ENCODE measurements around the gene SOBP.

SOBP gene

GRCh38 chr6:107523794-107524193 lies 33.9 kb downstream of the SOBP start:
- no peak for DNase-seq (ENCODE audit: low read depth in 3 of 3)

- DNase-seq (ENCODE audit: low read depth in 3 of 3) = no peak
Observed at GRCh38 chr6:107524626-107525025, 34.7 kb downstream of the SOBP start.

- DNase-seq (ENCODE audit: low read depth in 3 of 3) = no peak
Observed at GRCh38 chr6:107531868-107532267, 42.0 kb downstream of the SOBP start.

GRCh38 chr6:107532706-107533105 lies 42.8 kb downstream of the SOBP start:
- no peak for DNase-seq (ENCODE audit: low read depth in 3 of 3)

GRCh38 chr6:107533415-107534059 lies 43.6 kb downstream of the SOBP start:
- DNase-seq (ENCODE audit: low read depth in 3 of 3) = no peak

DNA sequence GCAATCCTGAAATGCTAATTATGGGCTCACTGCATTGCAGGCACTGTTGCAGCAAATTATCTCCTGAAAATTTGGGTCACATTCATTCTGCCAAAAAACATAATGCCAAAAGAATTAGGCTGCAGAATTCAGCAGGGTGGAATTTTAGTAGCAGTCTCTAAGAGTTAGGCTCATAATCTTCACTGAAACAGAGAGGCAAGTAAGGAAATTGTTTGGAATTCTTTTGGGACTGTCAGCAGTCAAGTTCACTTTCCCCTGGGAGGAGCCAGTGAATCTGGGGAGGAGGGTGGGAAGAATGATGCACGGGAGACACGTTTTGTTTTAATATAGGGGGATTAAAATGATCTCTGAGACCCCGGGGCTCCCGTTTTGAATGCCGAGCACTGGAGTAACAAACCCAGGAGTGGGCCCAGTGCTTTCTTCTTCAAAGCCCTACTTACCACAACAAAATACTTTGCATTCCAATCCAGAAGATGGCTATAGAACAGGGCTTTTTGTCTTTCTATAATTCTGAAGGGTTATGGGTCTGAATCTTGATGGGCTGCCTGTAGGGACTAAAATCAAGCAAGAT lies 44.7 kb downstream of the SOBP start:
- no peak for DNase-seq (ENCODE audit: low read depth in 3 of 3)

GRCh38 chr6:107535626-107536025 lies 45.7 kb downstream of the SOBP start:
- no peak for DNase-seq (ENCODE audit: low read depth in 3 of 3)

DNA sequence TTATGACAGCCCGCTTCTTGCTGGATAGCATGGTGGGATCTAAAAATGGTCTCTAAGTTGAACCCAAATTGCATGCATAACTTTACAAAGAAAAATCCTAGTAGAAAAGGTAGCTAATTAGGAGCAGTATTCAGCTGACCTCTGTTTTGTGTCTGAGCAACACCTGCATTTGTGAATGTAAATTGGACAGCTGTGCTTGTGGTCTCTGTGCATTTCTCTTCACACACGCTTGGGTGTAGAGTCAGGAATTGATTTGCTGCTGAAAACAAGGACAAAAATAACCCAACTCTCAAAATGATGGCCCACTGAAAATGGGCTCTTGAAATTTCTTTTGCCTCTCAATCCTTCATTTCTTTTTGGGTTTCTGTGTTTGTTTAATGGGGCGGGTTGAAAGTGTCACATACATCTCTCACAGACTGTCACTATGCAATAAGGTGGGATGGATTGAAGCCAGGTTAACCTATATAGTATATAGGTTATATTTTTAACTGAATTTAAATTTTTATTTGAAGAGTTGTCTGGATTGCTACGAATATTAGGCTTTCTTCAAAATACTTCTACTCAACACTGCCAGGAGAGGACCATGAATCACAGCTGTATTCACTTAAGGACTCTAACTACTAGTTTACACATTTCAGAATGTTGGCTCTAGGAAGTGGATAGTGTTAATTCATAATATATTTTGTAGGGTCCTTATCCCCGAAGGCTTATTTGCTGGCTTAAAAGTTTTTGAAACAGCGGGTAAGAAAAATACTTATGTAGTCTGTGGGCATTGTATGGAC lies 46.5 kb downstream of the SOBP start:
- no peak for DNase-seq (ENCODE audit: low read depth in 3 of 3)

DNA sequence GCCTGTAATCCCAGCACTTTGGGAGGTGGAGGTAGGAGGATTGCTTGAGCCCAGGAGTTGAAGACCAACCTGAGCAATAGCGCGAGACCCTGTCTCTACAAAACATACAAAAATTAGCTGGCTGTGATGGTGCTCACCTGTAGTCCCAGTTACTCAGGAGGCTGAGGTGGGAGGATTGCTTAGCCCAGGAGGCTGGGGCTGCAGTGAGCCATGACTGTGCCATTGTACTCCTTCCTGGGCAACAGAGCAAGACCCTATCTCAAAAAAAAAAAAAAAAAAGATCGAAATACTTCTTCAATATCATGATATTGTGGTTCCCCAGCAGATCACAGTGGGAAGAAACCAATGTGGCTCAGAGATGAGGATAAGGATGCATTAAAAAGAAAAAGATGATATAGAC lies 47.6 kb downstream of the SOBP start:
- no peak for DNase-seq (ENCODE audit: low read depth in 3 of 3)

GRCh38 chr6:107538856-107539387 lies 49.0 kb downstream of the SOBP start:
- no peak for DNase-seq (ENCODE audit: low read depth in 3 of 3)

DNA sequence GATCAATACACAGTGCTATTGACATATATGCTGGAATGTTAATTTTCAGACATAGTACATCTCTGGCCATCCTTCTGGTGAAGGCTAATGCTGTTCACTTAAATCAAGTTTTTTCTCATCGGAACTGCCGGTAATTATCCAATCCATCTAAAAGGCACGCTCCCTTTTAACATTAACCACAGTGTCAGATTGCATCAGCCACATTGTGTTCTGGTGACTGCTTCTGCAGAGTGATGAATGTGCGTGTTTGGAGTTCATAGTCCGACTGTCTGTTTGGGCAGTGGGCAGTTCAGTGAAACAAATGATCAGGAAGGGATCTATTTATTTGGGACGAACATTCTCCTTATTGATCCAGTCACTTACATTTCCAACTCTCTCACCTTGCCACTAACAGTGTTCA lies 49.5 kb downstream of the SOBP start:
- DNase-seq (ENCODE audit: low read depth in 3 of 3) = no peak

GRCh38 chr6:107539849-107540464 lies 50.0 kb downstream of the SOBP start:
- DNase-seq (ENCODE audit: low read depth in 3 of 3) = no peak

DNA sequence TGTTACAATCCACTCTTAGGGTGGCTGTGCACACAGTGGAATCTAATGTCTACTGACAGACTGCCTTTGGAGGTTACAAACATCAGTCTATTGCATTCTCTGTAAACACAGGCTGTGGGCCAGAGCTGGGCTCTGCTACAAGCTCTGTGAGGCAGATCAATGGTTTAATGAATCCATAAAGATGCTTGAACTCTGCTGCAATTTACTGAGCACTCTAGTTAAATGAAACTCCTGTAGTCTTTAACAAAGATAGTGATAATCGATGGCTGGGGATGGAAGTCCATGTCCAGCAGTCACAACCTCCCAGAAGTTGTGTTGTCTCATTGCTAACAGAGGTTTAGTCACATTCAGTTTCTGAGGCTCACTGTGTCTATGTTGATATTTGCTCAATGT lies 50.5 kb downstream of the SOBP start:
- DNase-seq (ENCODE audit: low read depth in 3 of 3) = no peak

DNA sequence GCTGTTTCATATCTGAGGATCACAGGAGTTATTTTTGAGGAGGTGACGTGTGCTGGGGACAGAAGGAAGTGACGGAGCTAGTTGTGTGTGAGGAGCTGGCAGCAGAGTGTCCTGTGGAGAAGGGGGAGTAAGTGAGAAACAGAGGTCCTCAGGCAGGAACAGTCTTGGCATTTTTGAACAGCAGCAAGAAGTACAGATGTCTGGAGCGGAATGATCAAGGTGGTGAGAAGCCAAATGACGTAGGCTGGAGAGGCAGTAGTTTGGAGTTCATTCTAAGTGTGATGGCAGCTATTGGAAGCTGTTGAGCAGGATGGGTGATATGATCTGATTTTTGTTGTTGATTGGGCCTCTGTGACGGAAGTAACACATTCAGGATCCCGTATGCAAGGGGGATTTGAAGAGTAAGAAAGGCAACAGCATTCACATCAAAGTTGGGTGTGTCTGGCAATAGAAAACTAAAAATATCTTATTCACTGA lies 52.3 kb downstream of the SOBP start:
- no peak for DNase-seq (ENCODE audit: low read depth in 3 of 3)

DNA sequence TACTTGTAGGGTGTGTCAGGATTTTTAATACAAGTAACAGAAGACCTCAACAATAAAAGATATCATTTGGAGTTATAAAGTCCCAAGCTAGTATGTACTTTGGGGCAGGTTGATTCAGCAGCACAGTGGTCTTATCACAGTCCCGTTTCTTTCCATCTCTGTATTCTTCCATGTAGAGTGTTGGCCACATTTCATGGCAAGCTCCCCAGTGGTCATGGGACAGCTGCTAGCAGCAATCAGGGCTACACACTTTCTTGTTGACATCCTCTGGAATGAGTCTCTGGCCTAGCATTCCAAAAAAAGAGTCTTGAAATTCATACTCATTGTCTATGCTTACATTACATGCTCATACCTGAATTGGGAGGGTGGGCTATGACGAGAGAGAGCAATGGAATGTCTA lies 53.2 kb downstream of the SOBP start:
- no peak for DNase-seq (ENCODE audit: low read depth in 3 of 3)

DNA sequence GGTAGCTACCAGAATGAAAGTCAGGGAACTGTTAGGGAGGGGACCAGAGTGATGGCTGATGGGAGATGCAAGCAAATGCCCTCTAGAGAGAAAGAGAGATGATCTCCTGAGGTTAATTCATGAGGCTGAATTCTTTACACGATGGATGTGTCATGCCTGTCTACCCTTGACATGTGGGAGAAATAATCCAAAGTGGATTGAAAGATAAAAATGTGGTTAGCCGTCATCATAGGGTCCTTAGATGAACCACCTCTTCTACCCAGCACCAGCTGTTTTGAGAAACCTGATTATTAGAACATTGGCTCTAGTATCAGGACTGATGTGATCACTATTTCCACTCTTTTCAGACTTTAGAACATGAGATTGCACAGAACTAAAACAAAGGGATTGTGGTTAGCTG lies 53.6 kb downstream of the SOBP start:
- no peak for DNase-seq (ENCODE audit: low read depth in 3 of 3)

DNA sequence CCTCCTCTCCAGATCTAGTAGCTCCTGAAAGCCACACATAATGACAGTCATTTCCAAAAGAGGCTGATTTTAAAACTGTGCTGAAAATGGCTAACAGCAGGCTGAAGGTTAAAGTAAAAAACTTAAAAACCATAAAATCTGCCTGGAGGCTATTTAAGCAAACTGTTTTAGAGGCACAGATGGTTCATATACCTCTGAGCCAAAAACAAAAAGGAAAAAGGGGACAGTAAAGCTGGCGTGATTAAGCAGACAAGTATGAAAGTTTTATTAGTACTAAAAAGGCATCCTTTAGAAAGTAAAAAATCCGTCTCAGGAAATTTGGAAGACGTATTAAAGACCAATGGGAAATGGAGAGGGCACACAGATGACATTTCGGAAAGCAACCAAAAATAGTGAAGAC lies 55.8 kb downstream of the SOBP start:
- no peak for DNase-seq (ENCODE audit: low read depth in 3 of 3)

DNA sequence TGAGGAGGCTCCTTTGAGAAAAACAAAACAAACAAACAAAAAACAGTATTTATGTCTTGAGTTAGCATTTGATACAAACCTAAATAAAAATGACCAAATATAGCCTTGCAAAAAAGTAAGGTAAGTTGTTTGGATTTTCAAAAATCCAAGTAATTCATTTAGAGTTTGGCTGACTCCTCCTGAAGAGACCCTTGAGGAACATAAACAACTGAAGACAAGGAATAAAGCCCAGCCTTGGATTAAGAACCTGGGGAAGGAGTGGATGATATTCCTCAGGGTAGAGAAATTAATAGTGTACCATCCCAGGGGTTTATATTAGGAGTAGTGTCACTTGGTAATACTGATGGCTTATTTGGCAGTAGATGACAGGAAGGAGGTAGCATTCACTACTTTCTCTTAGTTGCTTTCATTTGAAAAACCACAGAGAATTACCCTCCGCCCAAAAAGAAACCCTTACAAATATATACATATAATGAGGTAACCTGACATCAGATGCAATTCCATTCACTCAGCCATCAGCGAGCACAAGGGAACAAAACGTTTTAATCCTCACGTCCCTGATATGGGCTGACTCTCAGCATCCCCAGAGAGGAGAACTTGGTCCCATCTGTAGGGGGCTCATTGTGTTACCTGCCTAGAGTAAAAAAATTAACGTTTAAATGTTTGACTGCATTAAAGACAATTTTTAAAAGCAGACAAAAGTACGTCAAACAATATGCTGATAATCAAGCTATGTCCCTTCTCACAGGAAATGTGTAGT lies 57.0 kb downstream of the SOBP start:
- DNase-seq (ENCODE audit: low read depth in 3 of 3) = no peak

GRCh38 chr6:107547451-107547840 lies 57.5 kb downstream of the SOBP start:
- no peak for DNase-seq (ENCODE audit: low read depth in 3 of 3)

GRCh38 chr6:107550241-107550840 lies 60.4 kb downstream of the SOBP start:
- DNase-seq (ENCODE audit: low read depth in 3 of 3) = no peak

- no peak for DNase-seq (ENCODE audit: low read depth in 3 of 3)
Observed at GRCh38 chr6:107550906-107551305, 61.0 kb downstream of the SOBP start.
